HL-60 (cell line): ENCODE results near the gene JARID2.

Experiments
- DNase-seq, 2 experiments: peaks; one replicate each; pipeline ENCODE4 v3.0.0-alpha.2; 2010 to 2020; ENCODE audit warnings: low read depth in 1 of 2, low spot score in 1 of 2
- H3K27ac ChIP-seq: fragments of 250-450 bp; sonication (Bioruptor Pico); replicated peaks from 2 replicates; pipeline ENCODE4 v1.5.1; 2020; ENCODE audit warnings: mild to moderate bottlenecking, moderate library complexity
- H3K27me3 ChIP-seq: fragments of 250-450 bp; sonication (Bioruptor Pico); 2 replicates; pipeline ENCODE4 v1.5.1; 2021; ENCODE audit warnings: mild to moderate bottlenecking, moderate library complexity; ENCODE audit not compliant: insufficient read depth, poor library complexity, severe bottlenecking
- H3K4me3 ChIP-seq: replicated peaks from 2 replicates; pipeline ENCODE4 v1.5.1; 2011; ENCODE audit warnings: mild to moderate bottlenecking, control low read depth, low read length; ENCODE audit not compliant: insufficient read depth
- GABPA ChIP-seq: IDR thresholded peaks from 2 replicates; pipeline ENCODE4 v1.6.1; 2012; ENCODE audit warnings: low read depth
- POLR2AphosphoS5 ChIP-seq: IDR thresholded peaks from 2 replicates; pipeline ENCODE4 v1.6.1; 2012; ENCODE audit warnings: low read depth
- SPI1 ChIP-seq: IDR thresholded peaks from 2 replicates; pipeline ENCODE4 v1.6.1; 2012; ENCODE audit warnings: low read depth, mild to moderate bottlenecking, borderline replicate concordance
- TF ChIP-seq, protein P1 (sequence below): IDR thresholded peaks from 2 replicates; pipeline ENCODE4 v1.6.1; 2012; ENCODE audit warnings: low read depth; ENCODE audit not compliant: insufficient replicate concordance
- TF ChIP-seq, protein P2 (sequence below): IDR thresholded peaks from one replicate; pipeline ENCODE4 v1.5.1; 2011; ENCODE audit warnings: low read length, control low read depth, inconsistent platforms; ENCODE audit not compliant: insufficient read depth

Gene JARID2

DNA sequence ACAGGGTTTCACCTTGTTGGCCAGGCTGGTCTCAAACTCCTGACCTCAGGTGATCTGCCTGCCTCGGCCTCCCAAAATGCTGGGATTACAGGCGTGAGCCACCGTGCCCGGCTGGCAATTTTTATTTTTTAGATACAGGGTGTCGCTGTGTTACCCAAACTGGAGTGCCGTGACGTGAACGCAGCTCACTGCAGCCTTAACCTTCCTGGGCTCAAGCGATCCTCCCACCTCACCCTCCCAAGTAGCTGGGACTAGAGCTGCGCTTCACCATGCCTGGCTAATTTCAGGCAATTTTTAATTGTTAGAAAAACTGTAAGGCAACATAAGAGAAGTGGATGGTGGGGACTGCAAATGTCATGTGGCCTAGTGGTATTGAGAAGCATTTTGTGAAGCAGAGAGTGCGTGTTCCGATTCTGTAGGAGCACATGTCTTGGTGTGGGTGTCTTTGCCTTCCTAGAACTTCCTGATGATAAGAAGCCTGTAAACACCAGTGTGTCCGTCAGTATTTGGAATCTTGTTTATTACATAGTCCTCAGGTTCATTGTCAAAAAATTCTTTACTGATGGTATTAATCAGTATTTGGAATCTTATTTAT is 18.0 kb downstream of the JARID2 start:
- no peak for TF ChIP-seq POLR2AphosphoS5
- no peak for TF ChIP-seq SPI1
- TF ChIP-seq GABPA, result no peak
- TF ChIP-seq, protein P1, sequence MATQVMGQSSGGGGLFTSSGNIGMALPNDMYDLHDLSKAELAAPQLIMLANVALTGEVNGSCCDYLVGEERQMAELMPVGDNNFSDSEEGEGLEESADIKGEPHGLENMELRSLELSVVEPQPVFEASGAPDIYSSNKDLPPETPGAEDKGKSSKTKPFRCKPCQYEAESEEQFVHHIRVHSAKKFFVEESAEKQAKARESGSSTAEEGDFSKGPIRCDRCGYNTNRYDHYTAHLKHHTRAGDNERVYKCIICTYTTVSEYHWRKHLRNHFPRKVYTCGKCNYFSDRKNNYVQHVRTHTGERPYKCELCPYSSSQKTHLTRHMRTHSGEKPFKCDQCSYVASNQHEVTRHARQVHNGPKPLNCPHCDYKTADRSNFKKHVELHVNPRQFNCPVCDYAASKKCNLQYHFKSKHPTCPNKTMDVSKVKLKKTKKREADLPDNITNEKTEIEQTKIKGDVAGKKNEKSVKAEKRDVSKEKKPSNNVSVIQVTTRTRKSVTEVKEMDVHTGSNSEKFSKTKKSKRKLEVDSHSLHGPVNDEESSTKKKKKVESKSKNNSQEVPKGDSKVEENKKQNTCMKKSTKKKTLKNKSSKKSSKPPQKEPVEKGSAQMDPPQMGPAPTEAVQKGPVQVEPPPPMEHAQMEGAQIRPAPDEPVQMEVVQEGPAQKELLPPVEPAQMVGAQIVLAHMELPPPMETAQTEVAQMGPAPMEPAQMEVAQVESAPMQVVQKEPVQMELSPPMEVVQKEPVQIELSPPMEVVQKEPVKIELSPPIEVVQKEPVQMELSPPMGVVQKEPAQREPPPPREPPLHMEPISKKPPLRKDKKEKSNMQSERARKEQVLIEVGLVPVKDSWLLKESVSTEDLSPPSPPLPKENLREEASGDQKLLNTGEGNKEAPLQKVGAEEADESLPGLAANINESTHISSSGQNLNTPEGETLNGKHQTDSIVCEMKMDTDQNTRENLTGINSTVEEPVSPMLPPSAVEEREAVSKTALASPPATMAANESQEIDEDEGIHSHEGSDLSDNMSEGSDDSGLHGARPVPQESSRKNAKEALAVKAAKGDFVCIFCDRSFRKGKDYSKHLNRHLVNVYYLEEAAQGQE, result no peak
- TF ChIP-seq, protein P2, sequence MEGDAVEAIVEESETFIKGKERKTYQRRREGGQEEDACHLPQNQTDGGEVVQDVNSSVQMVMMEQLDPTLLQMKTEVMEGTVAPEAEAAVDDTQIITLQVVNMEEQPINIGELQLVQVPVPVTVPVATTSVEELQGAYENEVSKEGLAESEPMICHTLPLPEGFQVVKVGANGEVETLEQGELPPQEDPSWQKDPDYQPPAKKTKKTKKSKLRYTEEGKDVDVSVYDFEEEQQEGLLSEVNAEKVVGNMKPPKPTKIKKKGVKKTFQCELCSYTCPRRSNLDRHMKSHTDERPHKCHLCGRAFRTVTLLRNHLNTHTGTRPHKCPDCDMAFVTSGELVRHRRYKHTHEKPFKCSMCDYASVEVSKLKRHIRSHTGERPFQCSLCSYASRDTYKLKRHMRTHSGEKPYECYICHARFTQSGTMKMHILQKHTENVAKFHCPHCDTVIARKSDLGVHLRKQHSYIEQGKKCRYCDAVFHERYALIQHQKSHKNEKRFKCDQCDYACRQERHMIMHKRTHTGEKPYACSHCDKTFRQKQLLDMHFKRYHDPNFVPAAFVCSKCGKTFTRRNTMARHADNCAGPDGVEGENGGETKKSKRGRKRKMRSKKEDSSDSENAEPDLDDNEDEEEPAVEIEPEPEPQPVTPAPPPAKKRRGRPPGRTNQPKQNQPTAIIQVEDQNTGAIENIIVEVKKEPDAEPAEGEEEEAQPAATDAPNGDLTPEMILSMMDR, result no peak
- no peaks in the 10 kb centered on the region for H3K27me3 ChIP-seq
- no peak for DNase-seq
- H3K27ac ChIP-seq, result peak overlapping the region; percentile 54
- no peak overlapping the region for H3K4me3 ChIP-seq

DNA sequence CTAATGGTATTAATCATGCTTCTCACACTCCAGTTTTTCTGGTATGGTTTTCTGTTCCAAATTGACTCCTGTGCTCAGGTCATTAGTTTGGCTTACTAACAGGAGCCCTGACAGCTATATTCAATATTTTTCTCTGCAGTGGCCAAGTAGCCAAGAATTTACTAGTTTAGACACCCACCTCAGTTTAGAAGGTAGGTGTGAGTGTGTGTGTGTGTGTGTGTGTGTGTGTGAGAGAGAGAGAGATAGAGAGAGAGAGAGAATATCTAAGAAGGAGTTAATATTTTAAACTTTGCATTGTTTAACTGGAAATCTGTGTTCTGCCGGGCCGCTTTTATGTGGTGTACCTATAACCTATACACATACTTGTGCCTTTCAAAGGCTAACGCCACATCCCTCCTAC is 18.5 kb downstream of the JARID2 start:
- H3K4me3 ChIP-seq, result no peak overlapping the region
- TF ChIP-seq, protein P1, result no peak
- TF ChIP-seq GABPA, result no peak
- TF ChIP-seq, protein P2, result no peak
- no peak for TF ChIP-seq SPI1
- TF ChIP-seq POLR2AphosphoS5, result no peak
- DNase-seq, result no peak
- peak overlapping the region; percentile 54 for H3K27ac ChIP-seq
- H3K27me3 ChIP-seq, result no peaks in the 10 kb centered on the region

DNA sequence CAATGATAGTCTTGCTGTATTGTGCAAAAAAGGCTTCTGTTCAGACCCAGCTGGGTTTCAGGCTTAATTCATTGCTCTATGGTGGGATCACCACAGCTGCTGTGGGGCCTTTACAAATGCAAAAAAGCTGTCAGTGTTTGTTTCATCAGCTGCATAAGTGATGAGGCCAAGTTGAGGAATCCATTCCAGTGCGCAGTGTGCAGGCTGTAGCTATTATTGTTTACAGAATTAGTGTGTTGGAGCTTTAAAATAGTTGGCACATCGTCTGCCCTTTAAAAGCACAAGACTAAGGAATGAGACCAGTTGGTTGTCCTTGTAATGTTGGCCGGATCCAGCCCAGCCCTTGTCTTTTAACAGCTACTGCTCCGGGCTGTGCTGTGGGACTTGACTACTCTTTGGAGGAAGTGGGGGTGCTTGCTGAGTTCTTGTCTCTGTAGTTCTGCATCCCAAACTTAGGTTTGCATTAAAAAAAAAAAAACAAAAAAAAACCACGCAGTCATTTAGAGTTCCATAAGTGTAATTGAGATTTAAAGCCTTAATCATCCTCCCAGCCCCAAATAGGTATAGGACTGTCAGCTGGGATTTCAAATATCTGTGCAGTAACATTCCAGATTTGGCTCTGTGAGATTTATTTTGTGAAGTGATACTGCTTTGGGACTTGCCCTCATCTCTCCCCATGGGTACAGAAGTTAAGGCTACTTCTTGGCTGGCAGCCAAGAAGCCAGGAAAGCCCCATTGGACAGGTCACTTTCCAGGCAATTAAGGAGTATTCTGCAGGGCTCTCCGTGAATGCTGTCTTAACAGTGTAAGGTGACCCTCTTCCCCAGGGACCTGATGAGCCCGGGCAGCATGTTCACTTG is 19.3 kb downstream of the JARID2 start:
- TF ChIP-seq, protein P1, result no peak
- TF ChIP-seq POLR2AphosphoS5 (no peak), GABPA (no peak), SPI1 (peak; percentile 57; the same call in 1 of the 2 replicates)
- TF ChIP-seq, protein P2, result no peak
- peak overlapping the region; percentile 74 for H3K27ac ChIP-seq
- no peak overlapping the region; the same call in 1 of the 2 replicates for H3K4me3 ChIP-seq
- peak in 1 of 2 experiments; percentile 49 for DNase-seq
- no peaks in the 10 kb centered on the region for H3K27me3 ChIP-seq
